NCI-H2196 (cell line): ENCODE data around the gene A4GALT.
A peak's percentile ranks its signal among the peaks of the same experiment; 100 is the strongest.

Experiments used
- DNase-seq: peaks from one replicate; lab custom pipeline; 2025; ENCODE audit not compliant: unreplicated experiment; lab: John Stamatoyannopoulos, UW

Gene A4GALT

GRCh38 chr22:42702675-42703074 lies 18.0 kb downstream of the A4GALT start:
- DNase-seq: no peak

- DNase-seq: no peak
These were observed 19.0 kb downstream of the A4GALT start for GRCh38 chr22:42701694-42702093.

- DNase-seq: no peak
These were observed 19.8 kb downstream of the A4GALT start for GRCh38 chr22:42700901-42701300.

- no peak for DNase-seq
These were observed 20.3 kb downstream of the A4GALT start for GRCh38 chr22:42700355-42700754.

- DNase-seq: no peak
These were observed 20.7 kb downstream of the A4GALT start for GRCh38 chr22:42699976-42700352.

GRCh38 chr22:42699281-42699975 lies 21.2 kb downstream of the A4GALT start:
- no peak for DNase-seq

- DNase-seq: peak; percentile 20
These were observed 23.1 kb downstream of the A4GALT start for GRCh38 chr22:42697542-42698013.

- no peak for DNase-seq
These were observed 24.2 kb downstream of the A4GALT start for GRCh38 chr22:42696331-42696967.

GRCh38 chr22:42695294-42695693 lies 25.4 kb downstream of the A4GALT start:
- no peak for DNase-seq

- no peak for DNase-seq
These were observed 26.6 kb downstream of the A4GALT start for GRCh38 chr22:42693763-42694683.

- DNase-seq: no peak
These were observed 27.5 kb downstream of the A4GALT start for GRCh38 chr22:42693055-42693762.

GRCh38 chr22:42692239-42693054 lies 28.2 kb downstream of the A4GALT start:
- DNase-seq: no peak

- DNase-seq: no peak
These were observed 29.2 kb downstream of the A4GALT start for GRCh38 chr22:42691440-42691839.

GRCh38 chr22:42688241-42689211 lies 32.1 kb downstream of the A4GALT start:
- DNase-seq: peak; percentile 72

GRCh38 chr22:42686756-42687491 lies 33.7 kb downstream of the A4GALT start:
- no peak for DNase-seq

- DNase-seq: no peak
These were observed 34.6 kb downstream of the A4GALT start for GRCh38 chr22:42685941-42686653.

GRCh38 chr22:42684462-42685195 lies 36.0 kb downstream of the A4GALT start:
- DNase-seq: no peak
